Fibroblast of lung (primary cell): ENCODE data around the gene ANAPC13.

Experiments used
- EZH2 ChIP-seq: IDR thresholded peaks from 2 replicates; pipeline ENCODE4 v1.5.1; 2012; ENCODE audit warnings: low read length, control low read depth, mild to moderate bottlenecking; ENCODE audit errors: missing control alignments
- TF ChIP-seq, protein P1 (sequence below), 2 donors: IDR thresholded peaks in 1 of 2; conservative IDR thresholded peaks in 1 of 2; 1 replicate in 1 of 2; 2 replicates in 1 of 2; pipeline ENCODE4 v1.5.1; 2011 to 2012; ENCODE audit warnings: low read length in 2 of 2, control low read depth in 1 of 2, inconsistent platforms in 1 of 2, low read depth in 1 of 2, mild to moderate bottlenecking in 1 of 2

DNA sequence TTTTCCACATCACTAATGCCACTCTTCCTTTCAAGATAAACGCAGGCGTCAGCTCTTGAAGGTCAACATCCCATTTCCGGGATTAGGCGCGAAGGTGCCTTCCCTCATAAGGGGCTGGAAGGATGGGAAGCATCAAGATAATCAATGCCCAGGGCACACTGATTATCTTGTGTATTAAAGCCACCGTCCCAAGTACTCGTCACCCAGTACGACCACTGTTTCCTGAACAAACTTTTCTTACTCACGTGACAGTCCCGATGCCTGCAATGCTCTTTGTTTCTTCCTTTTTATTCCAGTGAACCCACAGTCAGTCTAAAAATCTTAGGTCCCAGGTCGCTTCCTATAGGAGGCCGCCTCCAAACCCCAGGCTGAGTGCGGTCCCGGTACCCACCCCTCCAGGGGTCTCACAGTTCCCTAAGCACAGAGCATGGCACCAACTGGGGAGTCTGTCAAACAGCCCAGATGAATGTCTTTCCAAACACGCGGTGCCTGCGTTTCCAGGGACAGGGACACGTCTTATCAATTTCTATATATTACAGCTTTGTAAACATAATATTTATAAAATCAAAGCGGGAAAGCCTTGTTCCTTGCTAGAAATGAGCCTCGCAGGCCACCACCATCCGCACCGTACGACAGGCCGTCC, 589 bp downstream of the ANAPC13 start:
- TF ChIP-seq, protein P1, sequence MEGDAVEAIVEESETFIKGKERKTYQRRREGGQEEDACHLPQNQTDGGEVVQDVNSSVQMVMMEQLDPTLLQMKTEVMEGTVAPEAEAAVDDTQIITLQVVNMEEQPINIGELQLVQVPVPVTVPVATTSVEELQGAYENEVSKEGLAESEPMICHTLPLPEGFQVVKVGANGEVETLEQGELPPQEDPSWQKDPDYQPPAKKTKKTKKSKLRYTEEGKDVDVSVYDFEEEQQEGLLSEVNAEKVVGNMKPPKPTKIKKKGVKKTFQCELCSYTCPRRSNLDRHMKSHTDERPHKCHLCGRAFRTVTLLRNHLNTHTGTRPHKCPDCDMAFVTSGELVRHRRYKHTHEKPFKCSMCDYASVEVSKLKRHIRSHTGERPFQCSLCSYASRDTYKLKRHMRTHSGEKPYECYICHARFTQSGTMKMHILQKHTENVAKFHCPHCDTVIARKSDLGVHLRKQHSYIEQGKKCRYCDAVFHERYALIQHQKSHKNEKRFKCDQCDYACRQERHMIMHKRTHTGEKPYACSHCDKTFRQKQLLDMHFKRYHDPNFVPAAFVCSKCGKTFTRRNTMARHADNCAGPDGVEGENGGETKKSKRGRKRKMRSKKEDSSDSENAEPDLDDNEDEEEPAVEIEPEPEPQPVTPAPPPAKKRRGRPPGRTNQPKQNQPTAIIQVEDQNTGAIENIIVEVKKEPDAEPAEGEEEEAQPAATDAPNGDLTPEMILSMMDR (conservative IDR thresholded peaks at IDR 0.05 in 1 of 2, IDR thresholded peaks at IDR 0.05 in 1 of 2; ENCODE audit: low read depth in 1 of 2, low read length in 2 of 2) = no peak
- no peak for TF ChIP-seq EZH2
